ENCODE measurements around the gene MDM4.
"Not testable (repeated sequence)": the region's sequence is repeated elsewhere in the genome, so short reads cannot be mapped to it uniquely, and the experiment has no call there.

The MDM4 gene

GRCh38 chr1:204516180-204516879, at the start of gene MDM4:
Gene MDM4, plus strand, starts transcription at chr1:204516406. Its CDS starts 9,113 bp downstream, at chr1:204525519.
- peak; percentile 100 for DNase-seq

- DNase-seq, result no peak
Observed at GRCh38 chr1:204466416-204467405, 49.5 kb upstream of the MDM4 start.

- DNase-seq, result no peak
Observed at GRCh38 chr1:204468206-204468605, 48.0 kb upstream of the MDM4 start.

- no peak for DNase-seq
Observed at GRCh38 chr1:204468766-204469302, 47.4 kb upstream of the MDM4 start.

- DNase-seq, result no peak
Observed at GRCh38 chr1:204469304-204469703, 46.9 kb upstream of the MDM4 start.

- no peak for DNase-seq
Observed at GRCh38 chr1:204471687-204472086, 44.5 kb upstream of the MDM4 start.

- DNase-seq, result no peak
Observed at GRCh38 chr1:204472660-204473059, 43.5 kb upstream of the MDM4 start.

GRCh38 chr1:204473400-204473965, 42.7 kb upstream of the MDM4 start:
- DNase-seq, result no peak

GRCh38 chr1:204475656-204476432, 40.4 kb upstream of the MDM4 start:
- DNase-seq, result no peak

GRCh38 chr1:204476563-204476962, 39.6 kb upstream of the MDM4 start:
- DNase-seq, result no peak

- DNase-seq, result no peak
Observed at GRCh38 chr1:204477036-204477740, 39.0 kb upstream of the MDM4 start.

- no peak for DNase-seq
Observed at GRCh38 chr1:204478172-204478899, 37.9 kb upstream of the MDM4 start.

- DNase-seq, result no peak
Observed at GRCh38 chr1:204478921-204479320, 37.3 kb upstream of the MDM4 start.

GRCh38 chr1:204479387-204480136, 36.6 kb upstream of the MDM4 start:
- DNase-seq, result no peak

GRCh38 chr1:204480515-204480914, 35.7 kb upstream of the MDM4 start:
- no peak for DNase-seq

- no peak for DNase-seq
Observed at GRCh38 chr1:204483791-204484190, 32.4 kb upstream of the MDM4 start.

GRCh38 chr1:204486513-204487255, 29.5 kb upstream of the MDM4 start:
- not testable (repeated sequence) for DNase-seq

- no peak for DNase-seq
Observed at GRCh38 chr1:204487256-204487615, 29.0 kb upstream of the MDM4 start.

- DNase-seq, result no peak
Observed at GRCh38 chr1:204491655-204492054, 24.6 kb upstream of the MDM4 start.

Data from DMS53 (cell line).